ENCODE measurements around the gene SBSN.

The SBSN gene

DNA sequence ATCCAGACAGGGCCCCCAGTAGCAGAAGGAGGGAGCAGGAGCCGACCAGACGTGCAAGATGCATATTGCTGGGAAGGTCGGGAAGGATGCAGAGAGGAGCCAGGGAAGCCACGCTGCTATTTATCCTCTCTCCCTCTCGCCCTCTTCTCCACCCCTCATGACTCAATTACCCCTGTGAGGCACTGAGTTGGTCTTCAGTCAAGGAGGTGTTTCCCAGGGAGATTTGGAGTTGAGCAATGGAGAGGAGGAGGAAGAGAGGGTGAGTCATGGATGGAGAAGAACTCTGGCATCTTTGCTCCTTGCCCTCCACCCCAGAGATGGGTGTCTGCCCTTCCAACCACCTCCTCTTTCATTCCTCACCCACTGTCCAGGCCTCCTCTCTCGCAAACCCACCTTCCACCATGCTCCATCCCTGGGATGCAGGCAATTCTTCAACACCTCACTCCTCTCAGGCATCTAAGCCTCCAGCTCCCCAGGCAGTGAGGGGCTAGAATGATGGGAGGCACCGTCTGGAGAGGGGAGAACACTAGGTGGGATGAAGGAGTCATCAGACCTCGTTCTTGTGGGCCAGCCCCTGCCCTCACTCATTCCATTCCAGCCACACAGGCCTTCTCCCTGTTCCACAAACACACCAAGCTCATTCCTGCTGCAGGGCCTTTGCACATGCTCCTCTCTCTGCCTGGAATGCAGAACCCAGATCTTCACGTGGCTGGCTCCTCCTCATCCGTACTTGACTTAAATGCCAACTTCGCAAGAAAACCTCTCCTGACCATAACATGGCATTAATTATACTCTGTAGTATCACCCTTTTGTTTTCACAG is at the start of gene SBSN:
Gene SBSN (minus strand): TSS at position 94 of the 821 bp plus-strand sequence. CDS start 30 bp downstream, at position 64.
- DNase-seq (ENCODE audit: extremely low spot score, insufficient read length, low read depth): no peak
- FAIRE-seq: no peak

- FAIRE-seq: no peak
- DNase-seq (ENCODE audit: extremely low spot score, insufficient read length, low read depth): no peak
Observed at GRCh38 chr19:35571406-35571965, 43.4 kb upstream of the SBSN start.

DNA sequence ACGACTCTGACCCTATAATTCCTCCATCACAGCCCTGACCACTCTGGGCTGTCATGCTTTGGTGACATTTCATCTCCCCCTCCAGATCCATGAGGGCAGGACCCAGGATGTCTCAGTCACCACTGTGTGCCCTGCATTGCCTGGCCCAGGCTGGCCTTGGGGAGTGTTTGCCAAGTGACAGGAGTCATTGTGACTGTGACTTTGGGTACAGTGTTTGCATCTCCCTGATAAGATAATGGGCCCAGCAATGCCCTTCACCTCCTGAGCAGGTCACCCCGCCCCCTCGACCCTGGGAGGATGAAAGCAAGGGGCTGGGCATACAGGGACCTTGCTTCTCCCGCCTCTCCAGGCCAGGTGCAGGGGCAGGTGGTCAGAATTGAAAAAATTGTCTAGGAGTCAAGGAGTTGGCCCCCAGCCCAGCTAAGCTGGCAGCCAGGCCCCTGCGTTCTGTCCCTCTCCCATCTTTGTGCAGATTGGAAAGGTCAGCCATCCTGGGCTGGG is 41.2 kb upstream of the SBSN start:
- DNase-seq (ENCODE audit: extremely low spot score, insufficient read length, low read depth) (no peak), FAIRE-seq (no peak)

GRCh38 chr19:35566738-35567137 is 38.6 kb upstream of the SBSN start:
- FAIRE-seq (no peak), DNase-seq (ENCODE audit: extremely low spot score, insufficient read length, low read depth) (no peak)

- FAIRE-seq (no peak), DNase-seq (ENCODE audit: extremely low spot score, insufficient read length, low read depth) (no peak)
Observed at GRCh38 chr19:35565016-35565856, 37.1 kb upstream of the SBSN start.

DNA sequence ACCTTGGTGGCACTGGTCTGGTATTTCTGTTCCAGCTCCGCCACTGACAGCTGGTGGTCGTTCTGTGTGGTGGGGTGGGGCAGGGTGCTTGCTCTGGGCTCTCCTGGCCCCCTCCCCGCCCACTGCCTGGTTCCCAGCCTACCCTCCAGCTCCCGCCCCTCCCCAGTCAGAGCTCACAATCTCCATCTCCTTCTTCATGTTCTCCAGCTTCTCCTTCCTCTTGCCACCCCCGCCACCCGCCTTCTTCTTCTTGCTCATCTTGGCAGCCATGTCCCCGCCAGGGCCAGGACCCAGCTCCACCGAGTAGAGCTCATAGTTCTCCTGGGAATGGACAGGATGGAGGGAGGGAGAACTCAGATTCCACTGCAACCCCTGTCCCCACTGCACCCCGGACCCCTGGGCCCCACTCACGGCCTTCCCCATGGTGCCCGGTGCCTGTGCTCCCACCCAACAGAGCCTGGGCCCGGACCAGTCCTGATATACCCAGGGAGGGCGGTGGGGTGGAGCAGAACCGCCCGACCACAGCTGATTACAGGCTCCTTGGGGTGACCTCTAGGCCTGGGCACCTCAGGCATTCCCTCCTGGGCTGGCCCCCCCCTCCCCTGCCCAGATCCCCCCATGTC is 35.2 kb upstream of the SBSN start, which contains the start of gene ATP4A:
Gene ATP4A (minus strand): TSS at position 452 of the 623 bp plus-strand sequence. CDS start 29 bp downstream, at position 423.
- FAIRE-seq: no peak

DNA sequence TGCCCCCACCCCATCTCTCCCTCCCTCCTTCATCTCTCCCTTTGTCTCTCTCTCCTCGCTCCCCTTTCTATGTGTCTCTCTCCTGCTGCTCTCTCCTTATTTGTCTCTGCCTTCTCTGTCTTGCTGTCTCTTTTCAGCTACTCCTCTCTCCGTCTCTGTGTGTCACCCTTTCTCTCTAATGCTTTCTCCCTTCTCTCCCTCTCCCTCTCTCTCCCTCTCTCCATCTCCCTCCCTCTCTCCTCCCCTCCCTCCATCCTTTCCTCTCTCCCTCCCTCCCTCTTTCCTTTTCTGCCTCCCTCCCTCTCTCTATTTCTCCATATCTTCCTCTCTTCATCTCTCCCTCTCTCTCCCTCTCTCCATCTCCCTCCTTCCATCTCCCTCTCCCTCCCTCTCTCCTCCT is 34.7 kb upstream of the SBSN start:
- FAIRE-seq: no peak
- DNase-seq (ENCODE audit: extremely low spot score, insufficient read length, low read depth): no peak

More for the DNA sequence above, 35.2 kb upstream of the SBSN start, which contains the start of gene ATP4A:
- no peak for DNase-seq (ENCODE audit: extremely low spot score, insufficient read length, low read depth)

GRCh38 chr19:35562336-35562735 is 34.2 kb upstream of the SBSN start:
- FAIRE-seq: no peak
- no peak for DNase-seq (ENCODE audit: extremely low spot score, insufficient read length, low read depth)

DNA sequence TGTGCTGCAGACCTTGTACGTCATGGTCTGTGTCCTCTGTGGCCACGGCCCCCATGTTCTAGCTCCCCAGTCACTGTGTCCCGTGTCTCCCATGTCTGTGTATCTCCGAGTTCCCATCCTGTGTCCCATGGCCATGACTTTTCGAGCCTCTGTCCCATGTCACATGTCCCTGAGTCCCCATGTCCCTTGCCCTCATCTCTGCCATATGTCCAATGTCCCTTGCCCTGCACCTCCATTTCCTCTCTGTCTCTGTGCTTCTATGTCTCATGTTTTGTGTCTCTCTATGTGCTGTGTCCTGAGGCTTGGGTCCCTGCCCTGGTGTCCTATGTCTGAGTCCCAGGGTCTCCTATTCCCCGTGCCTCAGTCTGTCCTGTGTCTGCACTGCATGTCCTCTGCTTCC is 33.3 kb upstream of the SBSN start:
- FAIRE-seq (no peak), DNase-seq (ENCODE audit: extremely low spot score, insufficient read length, low read depth) (no peak)

GRCh38 chr19:35560677-35561076 is 32.6 kb upstream of the SBSN start:
- FAIRE-seq (no peak), DNase-seq (ENCODE audit: extremely low spot score, insufficient read length, low read depth) (no peak)

DNA sequence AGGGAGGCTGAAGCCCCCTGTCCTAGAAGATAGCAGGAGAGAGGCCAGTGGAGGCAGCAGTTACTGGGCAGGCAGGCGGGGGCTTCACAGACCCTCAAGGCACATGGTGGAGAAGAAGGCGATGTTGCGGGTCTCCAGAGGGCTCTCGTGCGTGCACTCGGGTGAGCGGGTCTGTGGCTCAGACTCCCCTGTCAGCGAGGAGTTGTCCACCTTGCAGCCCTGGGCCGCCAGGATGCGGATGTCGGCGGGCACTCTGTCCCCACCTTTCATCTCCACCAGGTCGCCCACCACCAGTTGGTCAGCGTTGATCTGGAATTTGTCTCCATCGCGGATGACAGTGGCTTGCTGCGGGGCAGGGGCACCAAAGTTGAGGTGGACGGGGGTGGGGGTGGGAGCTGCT is 32.2 kb upstream of the SBSN start:
- FAIRE-seq: no peak
- no peak for DNase-seq (ENCODE audit: extremely low spot score, insufficient read length, low read depth)

GRCh38 chr19:35559781-35560180 is 31.7 kb upstream of the SBSN start:
- FAIRE-seq (no peak), DNase-seq (ENCODE audit: extremely low spot score, insufficient read length, low read depth) (no peak)

- FAIRE-seq: peak; percentile 88
- peak; percentile 65 for DNase-seq (ENCODE audit: extremely low spot score, insufficient read length, low read depth)
Observed at GRCh38 chr19:35559281-35559659, 31.2 kb upstream of the SBSN start.

DNA sequence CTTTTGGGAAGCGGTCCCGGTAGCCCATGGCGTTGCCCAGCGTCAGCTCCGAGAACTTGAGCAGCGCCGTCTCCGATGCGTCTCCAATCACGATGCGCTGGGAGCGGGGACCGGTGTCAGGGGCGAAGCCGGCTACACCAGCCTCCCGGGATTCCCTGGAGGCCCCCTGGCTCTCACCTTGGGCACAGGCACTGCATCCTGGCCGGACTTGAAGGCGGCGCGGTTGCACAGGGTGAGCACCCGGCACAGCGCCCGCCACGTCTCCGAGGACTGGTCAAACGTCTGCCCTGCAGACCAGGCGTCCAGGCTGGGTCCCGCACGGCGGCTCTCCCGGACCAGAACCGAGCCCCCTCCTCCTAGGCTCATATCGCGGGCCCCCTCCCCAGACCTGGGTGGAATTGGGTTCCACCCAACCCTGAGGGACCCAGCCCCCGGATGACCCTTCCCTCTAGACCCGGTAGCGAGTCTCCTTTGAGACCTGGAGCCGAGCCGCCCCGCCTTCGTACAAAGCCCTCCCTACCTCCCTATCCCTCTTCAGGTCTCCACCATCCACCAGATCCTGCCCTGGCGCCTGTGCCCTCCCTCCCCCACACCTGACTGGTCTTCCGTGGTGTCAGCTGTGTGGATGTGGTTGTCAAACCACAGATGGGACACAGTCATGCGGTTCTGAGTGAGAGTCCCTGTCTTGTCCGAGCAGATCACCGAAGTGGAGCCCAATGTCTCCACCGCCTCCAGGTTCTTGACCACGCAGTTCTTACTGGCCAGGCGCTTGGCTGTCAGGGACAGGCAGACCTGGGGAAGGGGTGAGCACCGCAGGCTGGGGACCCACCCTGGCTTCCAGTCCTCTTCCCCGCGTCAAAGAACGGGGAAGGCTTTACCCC is 30.5 kb upstream of the SBSN start:
- peak; percentile 60 for FAIRE-seq
- no peak for DNase-seq (ENCODE audit: extremely low spot score, insufficient read length, low read depth)

- DNase-seq (ENCODE audit: extremely low spot score, insufficient read length, low read depth) (peak; percentile 20), FAIRE-seq (peak; percentile 38)
Observed at GRCh38 chr19:35557539-35558399, 29.7 kb upstream of the SBSN start.

DNA sequence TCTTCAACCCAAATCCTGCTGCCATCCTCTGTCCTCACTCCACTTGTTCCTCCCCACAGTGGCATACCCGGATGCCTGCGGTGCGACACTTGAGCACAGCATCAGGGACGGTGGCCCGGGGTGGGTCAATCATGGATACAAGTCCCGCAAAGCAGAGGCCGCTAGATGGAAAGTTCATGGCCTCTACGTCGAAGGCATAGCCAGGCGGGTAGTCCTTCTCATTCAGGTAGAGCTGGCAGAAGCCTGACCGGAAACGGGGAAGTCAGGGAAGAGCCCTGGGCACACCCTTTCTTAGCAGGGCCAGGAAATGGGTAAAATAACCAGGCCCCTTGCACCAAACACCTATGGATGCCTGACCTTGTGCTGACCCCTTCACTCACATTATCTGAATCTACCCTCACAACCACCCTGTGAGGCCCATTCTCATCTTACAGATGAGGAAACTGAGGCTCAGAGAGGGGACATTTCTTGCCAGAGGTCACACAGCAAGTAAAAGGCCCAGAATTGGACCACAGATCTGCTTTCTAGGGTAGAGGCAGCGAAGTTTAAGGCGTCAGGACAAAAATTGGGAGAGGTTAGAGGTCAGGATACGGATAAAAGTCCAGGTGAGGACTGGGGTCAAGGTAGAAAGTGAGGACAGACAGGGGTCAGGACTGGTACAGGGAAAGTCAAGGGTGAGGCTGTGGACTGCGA is 28.9 kb upstream of the SBSN start:
- DNase-seq (ENCODE audit: extremely low spot score, insufficient read length, low read depth) (no peak), FAIRE-seq (no peak)

DNA sequence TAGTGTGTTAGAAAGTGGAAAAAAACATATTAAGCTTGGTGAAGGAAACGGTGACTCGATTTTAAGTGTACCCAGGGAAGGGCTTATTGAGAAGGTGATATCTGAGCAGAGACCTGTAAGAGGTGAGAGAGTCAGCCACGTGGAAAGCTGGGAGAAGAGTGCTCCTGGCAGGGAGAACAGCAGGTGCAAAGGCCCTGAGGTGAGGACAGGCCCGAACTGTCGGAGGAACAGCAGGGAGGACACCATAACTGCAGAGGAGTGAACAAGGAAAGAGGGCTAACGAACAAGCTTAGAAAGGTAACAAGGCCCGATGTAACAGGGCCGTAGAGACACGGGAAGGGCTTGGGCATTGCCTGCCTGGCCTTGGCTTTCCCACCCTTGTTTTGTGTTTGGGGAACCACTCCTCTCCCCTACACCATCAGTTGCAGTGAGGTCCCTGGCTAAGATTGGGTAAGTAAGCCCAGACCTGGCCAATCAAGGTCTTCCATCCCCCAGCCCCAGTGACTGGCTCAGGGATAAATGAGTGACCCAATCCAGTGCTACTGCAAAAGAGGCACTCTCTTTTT is 28.0 kb upstream of the SBSN start:
- FAIRE-seq (no peak), DNase-seq (ENCODE audit: extremely low spot score, insufficient read length, low read depth) (no peak)

Data from GM18507 (cell line).